Activated T-cell treated with anti-CD3 and anti-CD28 coated beads for 1 hour (primary cell): ENCODE results near the gene ZNF805.
"Not testable (repeated sequence)": the region's sequence is repeated elsewhere in the genome, so short reads cannot be mapped to it uniquely, and the experiment has no call there.

Experiments used
- DNase-seq: peaks from one replicate; pipeline ENCODE4 v3.0.0-alpha.2; 2020; ENCODE audit warnings: low read depth

ZNF805 gene

GRCh38 chr19:57240311-57241090 lies at the start of gene ZNF805:
Gene ZNF805, plus strand, starts transcription at chr19:57240632. Its CDS starts 260 bp downstream, at chr19:57240892.
- peak; percentile 93 for DNase-seq

- peak; percentile 78 for DNase-seq
Measured at GRCh38 chr19:57191141-57192076, 49.0 kb upstream of the ZNF805 start, which contains the start of gene ZNF264. Gene ZNF264, plus strand, starts transcription at chr19:57191500. Its CDS starts 414 bp downstream, at chr19:57191914.

GRCh38 chr19:57192077-57192420 lies 48.4 kb upstream of the ZNF805 start:
- DNase-seq, result no peak

GRCh38 chr19:57192993-57193392 lies 47.4 kb upstream of the ZNF805 start:
- DNase-seq, result no peak

GRCh38 chr19:57197874-57198273 lies 42.6 kb upstream of the ZNF805 start:
- not testable (repeated sequence) for DNase-seq

GRCh38 chr19:57202160-57202559 lies 38.3 kb upstream of the ZNF805 start:
- DNase-seq, result no peak

- no peak for DNase-seq
Measured at GRCh38 chr19:57210381-57210780, 30.1 kb upstream of the ZNF805 start.

GRCh38 chr19:57212109-57212508 lies 28.3 kb upstream of the ZNF805 start:
- DNase-seq, result no peak

GRCh38 chr19:57227502-57227901 lies 12.9 kb upstream of the ZNF805 start:
- no peak for DNase-seq

GRCh38 chr19:57231686-57232085 lies 8.7 kb upstream of the ZNF805 start:
- no peak for DNase-seq

- no peak for DNase-seq
Measured at GRCh38 chr19:57233207-57233606, 7.2 kb upstream of the ZNF805 start.

- no peak for DNase-seq
Measured at GRCh38 chr19:57239982-57240310, 486 bp upstream of the ZNF805 start.

GRCh38 chr19:57241176-57241575 lies 744 bp downstream of the ZNF805 start:
- DNase-seq, result no peak

GRCh38 chr19:57242821-57243220 lies 2.4 kb downstream of the ZNF805 start:
- DNase-seq, result no peak

GRCh38 chr19:57244513-57244912 lies 4.1 kb downstream of the ZNF805 start:
- no peak for DNase-seq

GRCh38 chr19:57245066-57245465 lies 4.6 kb downstream of the ZNF805 start:
- DNase-seq, result no peak

- DNase-seq, result no peak
Measured at GRCh38 chr19:57245959-57246358, 5.5 kb downstream of the ZNF805 start.

- DNase-seq, result no peak
Measured at GRCh38 chr19:57248646-57249045, 8.2 kb downstream of the ZNF805 start.

GRCh38 chr19:57249329-57249728 lies 8.9 kb downstream of the ZNF805 start:
- DNase-seq, result no peak

- not testable (repeated sequence) for DNase-seq
Measured at GRCh38 chr19:57253767-57254166, 13.3 kb downstream of the ZNF805 start.

- DNase-seq, result no peak
Measured at GRCh38 chr19:57262044-57262443, 21.6 kb downstream of the ZNF805 start.

GRCh38 chr19:57263244-57263741 lies 22.9 kb downstream of the ZNF805 start:
- DNase-seq, result no peak

GRCh38 chr19:57267291-57267690 lies 26.9 kb downstream of the ZNF805 start:
- DNase-seq, result no peak
